HG02678 (cell line): ENCODE measurements around the gene TOR4A.
"Not testable (repeated sequence)": the region's sequence is repeated elsewhere in the genome, so short reads cannot be mapped to it uniquely, and the experiment has no call there.

Source experiments
- ATAC-seq: cut with Tn5 transposase; IDR thresholded peaks from one replicate; pipeline ENCODE4 v1.9.1; 2021; ENCODE audit warnings: mild to moderate bottlenecking, moderate library complexity; ENCODE audit not compliant: unreplicated experiment

TOR4A gene

DNA sequence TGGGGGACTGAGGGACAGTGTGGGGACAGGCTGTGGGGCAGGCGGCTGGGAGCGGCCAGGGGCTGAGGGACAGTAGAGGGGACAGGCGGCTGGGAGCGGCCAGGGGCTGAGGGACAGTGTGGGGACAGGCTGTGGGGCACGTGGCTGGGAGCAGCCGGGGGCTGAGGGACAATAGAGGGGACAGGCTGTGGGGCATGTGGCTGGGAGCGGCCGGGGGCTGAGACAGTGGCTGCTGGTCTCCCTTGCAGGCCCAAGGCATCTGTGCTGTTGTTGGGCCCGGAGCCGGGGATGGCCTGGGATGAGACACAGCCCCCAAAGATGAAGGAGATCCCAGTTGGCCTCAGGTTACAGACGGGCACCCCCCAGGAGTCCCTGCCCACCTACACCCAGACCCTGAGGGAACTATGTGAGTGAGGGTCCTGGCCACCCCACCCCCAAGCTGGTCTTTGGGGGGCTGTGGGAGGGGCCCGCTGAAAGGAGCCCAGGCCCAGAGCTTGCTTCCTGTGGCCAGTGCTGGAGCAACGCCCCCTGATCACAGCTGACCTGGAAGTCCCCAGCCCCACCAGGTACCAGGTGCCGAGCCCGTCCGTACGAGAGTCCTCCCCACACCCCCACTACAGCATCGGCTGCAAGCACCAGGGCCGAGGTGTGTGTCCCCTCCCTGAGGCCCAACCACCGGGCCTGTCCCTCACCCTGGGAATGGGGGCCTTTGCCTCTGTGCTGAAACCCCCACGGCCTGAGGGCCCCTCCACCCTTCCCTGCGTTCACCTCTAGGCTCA is 25.8 kb upstream of the TOR4A start:
- no peak for ATAC-seq

DNA sequence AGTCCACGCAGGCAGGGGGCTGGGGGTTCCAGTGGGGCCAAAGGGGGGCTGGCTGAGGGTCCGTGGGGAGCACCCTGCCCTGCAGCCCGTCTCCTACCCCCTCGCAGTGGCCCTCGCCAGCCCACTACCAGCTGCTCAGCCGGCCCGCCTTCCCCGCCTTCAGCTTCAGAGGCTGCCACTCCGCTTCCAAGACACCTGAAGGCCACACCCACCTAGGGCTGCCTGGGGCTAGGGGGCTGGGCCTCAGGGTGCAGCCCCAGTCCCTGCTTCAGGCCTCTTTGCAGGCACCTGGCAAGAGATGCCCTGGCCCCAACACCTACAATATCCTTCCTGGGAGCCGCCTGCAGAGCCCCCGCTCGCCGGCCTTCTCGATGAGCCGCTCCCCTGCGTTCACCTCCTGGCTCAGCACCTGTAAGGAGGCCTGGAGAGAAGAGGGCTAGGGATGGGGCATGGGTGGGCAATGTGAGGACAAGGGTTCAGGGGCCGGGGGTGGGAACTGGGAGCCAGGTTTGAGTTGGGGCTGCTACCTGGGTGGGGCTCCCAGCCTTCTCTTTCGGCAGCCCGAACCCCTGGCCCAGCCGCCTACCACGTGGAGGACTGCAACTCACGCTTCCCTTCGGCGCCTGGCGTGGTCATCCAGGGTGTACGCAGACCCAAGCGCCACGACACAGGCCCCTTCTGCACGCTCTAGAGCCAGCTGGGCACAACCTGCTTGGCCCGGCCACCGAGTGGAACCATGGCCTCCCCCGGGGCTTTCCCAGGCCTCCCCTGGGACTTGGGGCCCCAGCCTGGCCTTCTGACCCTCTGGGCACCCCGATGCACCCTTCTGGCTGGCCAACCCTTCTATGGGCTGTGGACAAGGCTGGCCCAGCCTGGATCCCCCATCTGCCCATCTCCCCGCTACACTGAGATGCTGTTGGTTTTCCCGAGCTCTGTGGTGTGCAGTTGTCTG is 24.7 kb upstream of the TOR4A start:
- ATAC-seq, result no peak

- no peak for ATAC-seq
Observed at GRCh38 chr9:137253717-137254623, 23.6 kb upstream of the TOR4A start.

- ATAC-seq, result peak; percentile 84
Observed at GRCh38 chr9:137254624-137255447, 22.7 kb upstream of the TOR4A start, which contains the start of gene NELFB. Gene NELFB (plus strand): TSS chr9:137255327.

DNA sequence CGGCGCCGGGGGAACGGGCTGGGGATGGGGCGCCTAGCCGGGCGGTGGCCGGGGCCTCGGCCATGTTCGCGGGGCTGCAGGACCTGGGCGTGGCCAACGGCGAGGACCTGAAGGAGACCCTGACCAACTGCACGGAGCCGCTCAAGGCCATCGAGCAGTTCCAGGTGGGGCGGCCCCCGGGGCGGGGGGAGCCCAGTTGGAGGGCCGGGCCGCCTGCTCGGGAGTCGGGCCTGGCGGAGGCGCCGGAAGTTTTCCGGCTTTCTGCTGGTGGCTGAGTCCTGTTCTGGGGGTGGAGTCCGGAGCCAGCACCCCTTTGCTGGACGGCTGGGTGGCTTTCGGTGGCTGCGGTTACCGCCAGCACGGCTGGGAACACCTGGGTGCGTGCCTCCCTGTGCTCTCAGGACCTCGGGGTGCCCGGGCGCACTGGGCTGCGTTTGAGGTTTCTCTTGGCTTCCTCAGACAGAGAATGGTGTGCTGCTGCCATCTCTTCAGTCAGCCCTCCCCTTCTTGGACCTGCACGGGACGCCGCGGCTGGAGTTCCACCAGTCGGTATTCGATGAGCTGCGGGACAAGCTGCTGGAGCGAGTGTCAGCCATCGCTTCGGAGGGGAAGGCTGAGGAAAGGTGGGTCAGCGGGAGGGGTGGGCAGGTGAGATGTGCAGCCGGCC is 21.9 kb upstream of the TOR4A start:
- no peak for ATAC-seq

DNA sequence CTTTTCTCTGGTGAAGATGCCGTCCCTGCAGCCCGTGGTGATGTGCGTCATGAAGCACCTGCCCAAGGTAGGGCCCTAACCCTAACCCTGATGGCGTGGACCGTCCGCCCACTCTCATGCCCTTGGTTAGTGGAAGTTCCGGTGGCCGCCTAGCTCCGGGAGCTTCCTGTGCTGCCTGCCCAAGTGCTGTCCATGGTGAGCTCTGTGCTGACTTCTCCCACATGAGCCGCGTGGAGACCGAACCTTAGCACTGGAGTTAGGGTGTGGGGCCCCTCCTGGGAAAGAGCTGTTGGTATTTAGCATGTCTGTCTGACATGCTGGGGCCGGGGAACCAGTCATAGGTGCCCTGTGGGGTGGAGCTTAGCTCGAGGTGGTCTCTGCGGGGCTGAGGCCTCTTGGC is 21.2 kb upstream of the TOR4A start:
- ATAC-seq, result no peak

DNA sequence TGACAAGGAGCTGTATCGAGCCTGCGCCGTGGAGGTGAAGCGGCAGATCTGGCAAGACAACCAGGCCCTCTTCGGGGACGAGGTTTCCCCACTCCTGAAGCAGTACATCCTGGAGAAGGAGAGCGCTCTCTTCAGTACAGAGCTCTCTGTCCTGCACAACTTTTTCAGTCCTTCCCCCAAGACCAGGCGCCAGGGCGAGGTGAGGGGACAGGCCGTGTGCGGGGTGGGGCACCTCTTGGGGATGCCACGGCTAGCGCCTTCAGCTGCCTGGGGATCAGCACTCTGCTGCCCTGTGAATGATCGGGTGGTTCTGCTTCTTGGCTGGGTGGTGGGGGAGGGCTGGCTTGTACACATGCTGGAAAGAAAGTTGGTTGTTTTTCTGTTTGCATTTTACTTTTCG is 20.7 kb upstream of the TOR4A start:
- no peak for ATAC-seq

DNA sequence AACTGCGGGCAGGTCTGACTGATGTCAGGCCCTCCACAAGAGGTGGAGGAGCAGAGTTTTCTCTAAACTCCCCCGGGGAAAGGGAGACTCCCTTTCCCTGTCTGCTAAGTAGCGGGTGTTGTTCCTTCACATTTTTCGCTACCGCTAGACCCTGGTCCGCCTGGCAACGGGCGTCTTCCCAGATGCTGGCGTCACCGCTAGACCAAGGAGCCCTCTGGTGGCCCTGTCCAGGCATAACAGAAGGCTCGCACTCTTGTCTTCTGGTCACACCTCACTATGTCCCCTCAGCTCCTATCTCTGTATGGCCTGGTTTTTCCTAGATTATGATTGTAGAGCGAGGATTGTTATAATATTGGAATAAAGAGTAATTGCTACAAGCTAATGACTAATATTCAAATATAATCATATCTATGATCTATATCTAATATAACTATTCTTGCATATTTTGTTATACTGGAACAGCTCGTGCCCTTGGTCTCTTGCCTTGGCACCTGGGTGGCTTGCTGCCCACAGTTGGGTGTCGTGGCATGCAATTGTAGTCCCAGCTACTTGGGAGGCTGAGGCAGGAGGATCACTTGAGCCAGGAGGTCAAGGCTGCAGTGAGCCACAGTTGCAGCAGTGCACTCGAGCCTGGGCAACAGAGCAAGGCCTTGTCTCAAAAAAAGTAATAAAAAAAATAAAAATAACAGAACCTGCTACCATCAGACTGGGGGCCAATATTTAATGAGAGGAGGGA is 15.2 kb upstream of the TOR4A start:
- not testable (repeated sequence) for ATAC-seq

- ATAC-seq, result no peak
Observed at GRCh38 chr9:137262909-137263285, 14.6 kb upstream of the TOR4A start.

DNA sequence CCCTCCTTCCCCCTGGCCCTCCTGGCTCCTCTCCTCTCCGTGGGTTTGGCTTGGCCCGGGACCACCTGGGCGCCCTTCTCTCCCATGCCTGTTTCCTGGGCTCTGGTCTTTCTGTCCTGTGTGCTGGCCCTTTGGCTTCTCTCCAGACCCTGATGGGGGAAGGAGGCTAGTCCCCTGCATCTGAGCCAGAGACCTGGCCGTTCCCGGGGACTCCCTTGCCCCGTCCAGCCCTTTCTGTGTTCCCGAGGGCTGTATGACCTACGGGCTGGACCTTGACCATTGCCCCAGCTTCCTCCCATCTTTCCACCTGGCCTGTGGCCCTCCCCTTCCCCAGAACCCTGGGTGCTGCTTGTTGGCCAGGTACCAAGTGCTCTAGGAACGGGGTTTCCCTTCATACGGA is 14.0 kb upstream of the TOR4A start:
- no peak for ATAC-seq

GRCh38 chr9:137264067-137264466 is 13.5 kb upstream of the TOR4A start:
- ATAC-seq, result no peak

DNA sequence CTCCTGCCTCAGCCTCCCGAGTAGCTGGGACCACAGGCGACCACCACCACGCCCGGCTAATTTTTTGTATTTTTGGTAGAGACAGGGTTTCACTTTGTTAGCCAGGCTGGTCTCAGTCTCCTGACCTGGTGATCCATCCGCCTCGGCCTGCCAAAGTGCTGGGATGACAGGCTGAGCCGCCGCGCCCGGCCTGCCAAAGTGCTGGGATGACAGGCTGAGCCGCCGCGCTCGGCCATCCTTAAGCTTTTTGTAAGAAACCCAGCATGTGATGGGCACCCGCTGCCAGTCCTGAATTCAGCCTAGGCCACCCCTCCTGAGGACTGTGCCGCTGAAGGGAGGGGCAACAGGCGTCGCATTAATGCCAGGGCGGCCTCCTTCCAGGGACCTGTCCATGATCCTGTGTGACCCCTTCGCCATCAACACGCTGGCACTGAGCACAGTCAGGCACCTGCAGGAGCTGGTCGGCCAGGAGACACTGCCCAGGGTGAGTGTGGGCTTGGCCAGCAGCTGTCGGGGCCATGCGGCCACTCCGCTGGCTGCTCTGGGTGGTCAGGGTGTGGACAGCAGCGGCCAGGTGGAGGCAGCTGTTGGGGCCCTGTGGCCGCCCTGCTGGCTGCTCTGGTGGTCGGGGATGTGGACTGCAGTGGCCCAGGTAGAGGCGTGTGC is 11.9 kb upstream of the TOR4A start:
- no peak for ATAC-seq

- no peak for ATAC-seq
Observed at GRCh38 chr9:137266162-137266527, 11.4 kb upstream of the TOR4A start.

DNA sequence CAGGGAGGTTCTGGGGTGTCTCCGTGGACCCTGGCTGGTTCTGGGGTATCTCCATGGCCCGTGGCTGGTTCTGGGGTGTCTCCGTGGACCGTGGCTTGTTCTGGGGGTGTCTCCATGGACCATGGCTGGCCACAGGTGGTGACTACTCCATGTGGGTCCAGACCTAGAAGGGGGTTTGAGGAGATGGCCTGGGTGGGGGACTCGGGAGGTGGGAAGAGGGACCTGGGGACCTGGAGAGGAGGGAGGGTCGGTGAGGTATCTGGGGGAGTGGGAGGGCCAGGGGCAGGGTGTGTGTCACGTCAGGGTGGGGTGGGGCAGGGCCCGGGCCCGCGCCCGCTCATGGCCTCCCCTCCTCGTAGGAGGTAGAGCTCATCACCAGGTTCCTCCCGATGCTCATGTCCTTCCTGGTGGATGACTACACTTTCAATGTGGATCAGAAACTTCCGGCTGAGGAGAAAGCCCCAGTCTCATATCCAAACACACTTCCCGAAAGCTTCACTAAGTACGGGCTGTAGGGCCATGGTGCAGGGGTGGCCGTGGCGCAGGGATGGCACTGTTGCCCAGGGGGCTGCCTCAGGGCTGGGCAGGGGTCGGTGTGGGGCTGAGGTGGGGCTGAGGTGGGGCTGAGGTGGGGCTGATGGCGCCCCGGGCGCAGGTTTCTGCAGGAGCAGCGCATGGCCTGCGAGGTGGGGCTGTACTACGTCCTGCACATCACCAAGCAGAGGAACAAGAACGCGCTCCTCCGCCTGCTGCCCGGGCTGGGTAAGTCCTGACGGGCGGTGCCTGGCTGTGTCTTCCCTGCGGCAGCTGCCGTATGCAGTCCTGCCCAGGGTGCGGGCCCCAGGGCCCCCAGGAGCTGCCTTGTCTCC is 10.7 kb upstream of the TOR4A start:
- ATAC-seq, result no peak

DNA sequence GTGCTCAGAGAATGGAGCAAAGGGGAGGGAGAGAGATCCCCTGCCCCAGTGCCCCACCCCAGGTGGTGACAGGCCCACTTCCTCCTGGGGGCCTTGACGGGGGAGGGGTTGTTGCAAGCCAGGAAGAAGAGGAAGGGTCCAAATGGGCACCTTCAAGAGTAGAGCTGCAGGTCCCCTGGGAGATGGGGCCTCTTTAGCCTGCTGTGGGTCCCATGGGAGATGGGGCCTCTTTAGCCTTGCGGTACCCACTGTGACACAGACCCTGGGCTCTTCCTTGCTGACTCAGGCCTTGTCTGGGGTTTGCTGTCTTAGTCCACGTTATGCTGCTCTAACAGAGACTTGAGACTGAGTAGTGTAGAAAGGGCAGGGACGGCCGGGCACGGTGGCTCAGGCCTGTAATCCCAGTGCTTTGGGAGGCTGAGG is 9.6 kb upstream of the TOR4A start:
- no peak for ATAC-seq

DNA sequence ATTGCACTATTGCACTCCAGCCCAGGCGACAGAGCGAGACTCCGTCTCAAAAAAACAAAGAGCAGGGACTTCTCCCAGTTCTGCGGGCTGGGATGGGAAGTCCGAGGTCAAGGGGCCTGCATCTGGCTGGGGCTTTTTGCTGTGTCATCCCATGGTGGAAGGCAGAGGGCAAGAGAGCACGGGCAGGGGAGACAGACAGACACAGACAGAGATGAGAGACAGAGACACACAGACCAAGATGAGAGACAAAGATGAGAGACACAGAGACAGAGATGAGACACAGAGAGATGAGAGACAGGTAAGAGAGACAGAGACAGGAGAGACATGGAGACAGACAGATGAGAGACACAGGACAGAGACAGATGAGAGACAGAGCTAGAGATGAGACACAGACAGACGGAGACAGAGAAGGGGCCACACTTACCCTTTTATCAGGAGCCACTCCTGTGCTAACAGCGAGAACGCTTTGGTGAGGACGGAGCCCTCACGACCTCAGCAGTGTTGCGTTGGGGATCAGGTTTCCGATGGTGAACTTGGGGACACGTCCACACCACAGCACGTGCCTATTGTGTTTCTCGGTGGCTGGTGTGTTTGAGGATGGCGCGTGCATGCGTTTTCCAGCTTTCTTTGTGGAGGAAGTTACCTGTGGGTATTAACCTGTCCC is 8.9 kb upstream of the TOR4A start:
- no peak for ATAC-seq

DNA sequence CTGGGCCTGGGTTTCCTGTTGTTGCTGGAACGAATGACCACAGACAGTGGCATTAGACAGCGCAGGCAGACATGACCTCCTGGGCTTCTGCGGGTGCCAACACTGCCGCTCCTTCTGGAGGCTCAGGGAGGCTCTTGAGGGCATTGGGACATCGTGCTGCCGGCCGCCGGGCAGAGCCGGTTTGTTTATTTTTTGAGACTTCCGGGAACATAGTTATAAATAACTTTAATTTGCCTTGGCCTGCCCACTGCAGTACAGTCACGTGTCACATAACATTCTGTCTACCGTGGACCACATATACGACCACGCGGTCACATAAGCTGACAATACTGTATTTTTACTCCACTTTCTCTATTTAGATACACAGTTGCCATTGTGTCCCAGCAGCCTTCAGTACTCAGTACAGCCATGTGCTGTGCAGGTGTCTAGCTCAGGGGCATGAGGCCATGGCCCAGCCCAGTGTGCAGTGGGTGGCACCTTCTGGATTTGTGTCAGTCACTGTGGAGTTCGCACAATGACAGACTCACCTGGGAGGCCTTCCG is 8.2 kb upstream of the TOR4A start:
- no peak for ATAC-seq
